ENCODE measurements around the gene INSC. TPM values are rescaled to one million over a fixed set of nuclear protein-coding genes. Genes with fewer than 3 reads are reported as not detected.

The INSC gene
- total RNA-seq, 4 donors from 2014 or later, result 4.4 to 18.8 (median 7.8) TPM

GRCh38 chr11:15236559-15236958 is 121.8 kb downstream of the INSC start:
- Histone ChIP-seq H3K4me1 (no peaks in the 10 kb centered on the region), H3K4me3 (no peak overlapping the region), H3K9me3 (no peaks in the 10 kb centered on the region), H3K36me3 (peaks cover 0 to 24% (median 0%) of the 10 kb centered on the region in 3 donors), H3K27ac (no peak overlapping the region), H3K27me3 (no peaks in the 10 kb centered on the region)
- TF ChIP-seq POLR2A (IDR thresholded peaks at IDR 0.05) (no peak), EP300 (IDR thresholded peaks at IDR 0.05) (no peak)
- TF ChIP-seq, protein P1, sequence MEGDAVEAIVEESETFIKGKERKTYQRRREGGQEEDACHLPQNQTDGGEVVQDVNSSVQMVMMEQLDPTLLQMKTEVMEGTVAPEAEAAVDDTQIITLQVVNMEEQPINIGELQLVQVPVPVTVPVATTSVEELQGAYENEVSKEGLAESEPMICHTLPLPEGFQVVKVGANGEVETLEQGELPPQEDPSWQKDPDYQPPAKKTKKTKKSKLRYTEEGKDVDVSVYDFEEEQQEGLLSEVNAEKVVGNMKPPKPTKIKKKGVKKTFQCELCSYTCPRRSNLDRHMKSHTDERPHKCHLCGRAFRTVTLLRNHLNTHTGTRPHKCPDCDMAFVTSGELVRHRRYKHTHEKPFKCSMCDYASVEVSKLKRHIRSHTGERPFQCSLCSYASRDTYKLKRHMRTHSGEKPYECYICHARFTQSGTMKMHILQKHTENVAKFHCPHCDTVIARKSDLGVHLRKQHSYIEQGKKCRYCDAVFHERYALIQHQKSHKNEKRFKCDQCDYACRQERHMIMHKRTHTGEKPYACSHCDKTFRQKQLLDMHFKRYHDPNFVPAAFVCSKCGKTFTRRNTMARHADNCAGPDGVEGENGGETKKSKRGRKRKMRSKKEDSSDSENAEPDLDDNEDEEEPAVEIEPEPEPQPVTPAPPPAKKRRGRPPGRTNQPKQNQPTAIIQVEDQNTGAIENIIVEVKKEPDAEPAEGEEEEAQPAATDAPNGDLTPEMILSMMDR (IDR thresholded peaks at IDR 0.05), result no peak
- WGBS, 2 donors, result 49 to 66% methylated on average over 4 of the region's 4 CpGs
- DNase-seq (ENCODE audit: low spot score in 2 of 2), result no peak

- peaks cover 0 to 24% (median 0%) of the 10 kb centered on the region in 3 donors for H3K36me3 ChIP-seq
- H3K4me3 ChIP-seq, result no peak overlapping the region
- no peaks in the 10 kb centered on the region for H3K4me1 ChIP-seq
- WGBS, 2 donors, result 99% methylated on average over 6 to 7 of the region's 7 CpGs
- no peak overlapping the region for H3K27ac ChIP-seq
- TF ChIP-seq EP300 (IDR thresholded peaks at IDR 0.05), result no peak
- TF ChIP-seq, protein P1 (IDR thresholded peaks at IDR 0.05), result no peak
- TF ChIP-seq POLR2A (IDR thresholded peaks at IDR 0.05), result no peak
- no peaks in the 10 kb centered on the region for H3K9me3 ChIP-seq
- no peak for DNase-seq (ENCODE audit: low spot score in 2 of 2)
- H3K27me3 ChIP-seq, result no peaks in the 10 kb centered on the region
Measured at GRCh38 chr11:15238856-15239255, 124.1 kb downstream of the INSC start.

DNA sequence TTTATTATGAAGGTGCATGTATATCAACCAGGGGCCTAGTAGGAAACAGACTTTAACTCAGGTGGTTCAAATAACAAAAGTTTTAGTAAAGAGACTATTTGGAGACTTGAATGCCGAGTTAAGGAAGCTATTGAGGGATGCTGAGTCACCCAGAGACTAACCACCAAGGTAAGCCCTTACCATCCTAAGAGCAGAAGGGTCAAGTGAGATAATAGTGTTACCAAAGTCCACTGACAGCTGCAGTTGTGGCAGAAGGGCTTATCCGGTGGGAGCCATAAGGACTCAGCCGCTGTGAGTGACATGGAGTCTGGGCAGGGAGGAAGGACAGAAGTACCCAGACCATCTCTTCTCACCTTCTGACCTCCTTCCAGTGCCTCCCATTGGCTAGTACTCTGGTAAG is 134.0 kb downstream of the INSC start:
- H3K27me3 ChIP-seq, result no peaks in the 10 kb centered on the region

GRCh38 chr11:15258433-15259165 is 143.9 kb downstream of the INSC start:
- Histone ChIP-seq H3K4me1 (peaks cover 0 to 16% (median 3%) of the 10 kb centered on the region in 4 donors), H3K4me3 (no peak overlapping the region), H3K9me3 (no peaks in the 10 kb centered on the region), H3K27me3 (no peaks in the 10 kb centered on the region), H3K27ac (no peak overlapping the region), H3K36me3 (no peaks in the 10 kb centered on the region)
- 18 to 26% methylated on average over 3 of the region's 3 CpGs for WGBS, 2 donors
- DNase-seq (ENCODE audit: low spot score in 2 of 2), result no peak
- TF ChIP-seq, protein P1 (IDR thresholded peaks at IDR 0.05), result no peak
- TF ChIP-seq POLR2A (IDR thresholded peaks at IDR 0.05) (no peak), EP300 (IDR thresholded peaks at IDR 0.05) (no peak)

More for the DNA sequence above, 134.0 kb downstream of the INSC start:
- no peak for DNase-seq (ENCODE audit: low spot score in 2 of 2)
- H3K9me3 ChIP-seq, result no peaks in the 10 kb centered on the region
- H3K36me3 ChIP-seq, result no peaks in the 10 kb centered on the region
- no peaks in the 10 kb centered on the region for H3K4me1 ChIP-seq
- TF ChIP-seq EP300 (IDR thresholded peaks at IDR 0.05), result no peak
- no peak for TF ChIP-seq POLR2A (IDR thresholded peaks at IDR 0.05)
- TF ChIP-seq, protein P1 (IDR thresholded peaks at IDR 0.05), result no peak
- 81 to 89% methylated on average over 3 of the region's 3 CpGs for WGBS, 2 donors
- no peak overlapping the region for H3K27ac ChIP-seq
- H3K4me3 ChIP-seq, result no peak overlapping the region

GRCh38 chr11:15266999-15267398 is 152.3 kb downstream of the INSC start:
- Histone ChIP-seq H3K27ac (no peak overlapping the region), H3K27me3 (no peaks in the 10 kb centered on the region), H3K4me3 (no peak overlapping the region), H3K4me1 (no peaks in the 10 kb centered on the region), H3K36me3 (no peaks in the 10 kb centered on the region), H3K9me3 (peaks cover 0 to 21% (median 2%) of the 10 kb centered on the region in 4 donors)
- DNase-seq (ENCODE audit: low spot score in 2 of 2), result no peak
- TF ChIP-seq EP300 (IDR thresholded peaks at IDR 0.05), result no peak
- TF ChIP-seq, protein P1 (IDR thresholded peaks at IDR 0.05), result no peak
- TF ChIP-seq POLR2A (IDR thresholded peaks at IDR 0.05), result no peak
- 93 to 95% methylated on average over 1 of the region's 1 CpG for WGBS, 2 donors

All from tibial nerve (tissue), 4 donors.